Measurements from ENCODE around the gene PDE8A. TPM values are rescaled to one million over a fixed set of nuclear protein-coding genes. Genes with fewer than 3 reads are reported as not detected.

Gene PDE8A
- total and polyA plus RNA-seq, 4 donors = 11.2 to 47.5 (median 16.6) TPM

DNA sequence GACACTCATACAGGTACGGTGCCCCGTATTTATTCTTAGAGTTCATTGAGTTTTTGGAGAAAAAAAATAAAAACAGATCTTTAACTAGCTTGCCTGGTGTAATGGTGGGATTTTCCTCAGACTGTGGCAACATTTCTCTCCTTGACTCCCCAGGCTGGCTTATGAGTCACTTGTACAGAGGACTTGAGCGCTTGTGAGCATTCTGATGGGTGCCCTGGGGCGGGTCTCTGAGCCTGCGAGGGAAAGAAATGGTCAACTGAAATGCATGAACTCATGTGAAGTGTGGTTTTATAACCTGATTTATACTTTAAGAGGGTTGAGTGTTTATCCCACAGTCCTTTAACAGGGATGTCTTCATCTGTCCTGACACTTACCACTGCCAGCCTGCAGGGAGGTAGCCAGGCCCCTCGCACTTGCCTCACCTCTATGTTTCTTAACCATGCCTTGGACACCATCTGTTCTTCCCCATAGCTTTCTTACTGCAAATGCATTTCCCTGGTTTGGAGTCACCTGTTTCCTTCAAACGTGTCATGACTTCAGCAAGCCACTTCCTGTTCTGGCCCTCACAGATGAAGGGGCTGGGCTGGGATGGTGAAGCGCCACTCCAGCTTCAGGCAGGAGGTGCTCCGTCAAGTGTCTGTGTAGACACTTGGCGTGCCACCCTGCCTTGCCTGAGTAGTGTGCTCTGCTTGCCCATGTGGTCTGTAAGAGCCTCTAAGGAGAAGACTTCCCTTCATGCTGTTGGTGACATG, 118.7 kb downstream of the PDE8A start:
- no peak overlapping the region for H3K4me3 ChIP-seq (ENCODE audit: low read depth in 1 of 3, low read length in 3 of 3)
- no peak for TF ChIP-seq YY1 (IDR thresholded peaks at IDR 0.05)
- TF ChIP-seq, protein P1, sequence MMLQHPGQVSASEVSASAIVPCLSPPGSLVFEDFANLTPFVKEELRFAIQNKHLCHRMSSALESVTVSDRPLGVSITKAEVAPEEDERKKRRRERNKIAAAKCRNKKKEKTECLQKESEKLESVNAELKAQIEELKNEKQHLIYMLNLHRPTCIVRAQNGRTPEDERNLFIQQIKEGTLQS (IDR thresholded peaks at IDR 0.05) = no peak
- TF ChIP-seq, protein P2, sequence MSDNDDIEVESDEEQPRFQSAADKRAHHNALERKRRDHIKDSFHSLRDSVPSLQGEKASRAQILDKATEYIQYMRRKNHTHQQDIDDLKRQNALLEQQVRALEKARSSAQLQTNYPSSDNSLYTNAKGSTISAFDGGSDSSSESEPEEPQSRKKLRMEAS (IDR thresholded peaks at IDR 0.05) = no peak
- TF ChIP-seq EGR1 (IDR thresholded peaks at IDR 0.05; ENCODE audit: low read depth in 2 of 2) = no peak
- TF ChIP-seq NR2F2 (IDR thresholded peaks at IDR 0.05) = no peak
- no peak for TF ChIP-seq RXRA (IDR thresholded peaks at IDR 0.05)
- TF ChIP-seq TAF1 (conservative IDR thresholded peaks at IDR 0.05) = no peak
- WGBS = 83% methylated on average over 10 of the region's 10 CpGs
- no peak overlapping the region for H3K9ac ChIP-seq (ENCODE audit: low read depth in 1 of 2, low read length in 2 of 2)
- H3K9me3 ChIP-seq (ENCODE audit: control insufficient read depth in 4 of 4, low read length in 3 of 4) = no peaks in the 10 kb centered on the region
- no peaks in the 10 kb centered on the region for H3K27me3 ChIP-seq (ENCODE audit: control insufficient read depth in 4 of 4, insufficient read depth in 4 of 4, low read length in 3 of 4)
- no peak for DNase-seq (ENCODE audit: low spot score)
- no peaks in the 10 kb centered on the region for H3K4me1 ChIP-seq (ENCODE audit: control insufficient read depth in 4 of 4, insufficient read depth in 4 of 4, low read length in 3 of 4)
- H3K27ac ChIP-seq (ENCODE audit: low read depth in 1 of 2, low read length in 2 of 2) = no peak overlapping the region
- peaks cover 0 to 32% (median 15%) of the 10 kb centered on the region in 4 donors for H3K36me3 ChIP-seq (ENCODE audit: control insufficient read depth in 4 of 4, insufficient read depth in 3 of 4, low read depth in 1 of 4, low read length in 3 of 4)

DNA sequence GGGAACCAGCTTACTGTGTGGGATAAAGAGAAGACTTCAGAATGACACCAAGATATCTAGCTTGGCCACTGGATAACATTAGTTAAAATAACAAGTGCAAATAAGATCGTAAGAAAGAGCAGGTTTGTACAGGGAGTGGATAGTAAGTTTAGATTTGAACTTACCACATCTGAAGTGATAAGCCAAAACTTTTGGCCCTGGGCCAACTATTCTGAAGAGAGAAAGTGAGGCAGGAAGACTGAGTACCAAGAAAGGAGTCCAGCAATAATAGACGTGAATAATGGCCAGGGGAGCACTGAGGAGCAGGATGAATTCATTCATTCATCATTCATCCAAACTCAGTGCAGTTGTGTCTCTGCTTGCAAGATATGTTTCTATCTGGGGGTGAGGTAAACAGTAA, 122.9 kb downstream of the PDE8A start:
- TF ChIP-seq RAD21 (IDR thresholded peaks at IDR 0.05) (no peak), TAF1 (conservative IDR thresholded peaks at IDR 0.05) (no peak), GABPA (IDR thresholded peaks at IDR 0.05 in 1 of 2, conservative IDR thresholded peaks at IDR 0.05 in 1 of 2) (no peak), RXRA (IDR thresholded peaks at IDR 0.05) (no peak), SP1 (IDR thresholded peaks at IDR 0.05) (no peak), FOXA2 (IDR thresholded peaks at IDR 0.05) (no peak), FOXA1 (IDR thresholded peaks at IDR 0.05) (no peak), JUND (IDR thresholded peaks at IDR 0.05) (no peak)
- TF ChIP-seq, protein P1 (IDR thresholded peaks at IDR 0.05) = no peak
- Histone ChIP-seq H3K36me3 (ENCODE audit: control insufficient read depth in 4 of 4, insufficient read depth in 3 of 4, low read depth in 1 of 4, low read length in 3 of 4) (peaks cover 0 to 31% (median 10%) of the 10 kb centered on the region in 4 donors), H3K9me3 (ENCODE audit: control insufficient read depth in 4 of 4, low read length in 3 of 4) (no peaks in the 10 kb centered on the region), H3K9ac (ENCODE audit: low read depth in 1 of 2, low read length in 2 of 2) (no peak overlapping the region), H3K27ac (ENCODE audit: low read depth in 1 of 2, low read length in 2 of 2) (no peak overlapping the region), H3K4me1 (ENCODE audit: control insufficient read depth in 4 of 4, insufficient read depth in 4 of 4, low read length in 3 of 4) (no peaks in the 10 kb centered on the region), H3K27me3 (ENCODE audit: control insufficient read depth in 4 of 4, insufficient read depth in 4 of 4, low read length in 3 of 4) (no peaks in the 10 kb centered on the region), H3K4me3 (ENCODE audit: low read depth in 1 of 3, low read length in 3 of 3) (no peak overlapping the region)
- DNase-seq (ENCODE audit: low spot score) = no peak
- WGBS = 82% methylated on average over 2 of the region's 2 CpGs

DNA sequence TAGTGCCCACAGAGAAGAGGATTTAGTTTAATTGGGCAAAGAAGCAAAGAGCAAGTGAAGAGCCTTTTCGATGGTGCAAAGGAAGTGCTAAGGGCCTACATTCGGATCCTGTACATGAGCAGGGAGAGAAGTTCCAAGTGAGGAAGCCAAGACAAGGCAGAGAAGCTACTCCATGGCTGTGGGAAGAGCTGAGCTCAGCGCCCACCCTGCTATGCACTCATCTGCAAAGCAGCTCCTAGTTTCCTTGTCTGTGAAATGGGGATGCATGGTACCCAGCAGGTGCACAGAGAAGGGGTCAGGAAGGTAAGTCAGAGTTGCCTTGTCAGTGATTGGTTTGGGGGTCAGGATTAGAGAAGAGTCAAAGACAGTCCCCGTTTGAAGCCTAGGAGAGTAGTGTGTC, 126.5 kb downstream of the PDE8A start:
- H3K36me3 ChIP-seq (ENCODE audit: control insufficient read depth in 4 of 4, insufficient read depth in 3 of 4, low read depth in 1 of 4, low read length in 3 of 4) = peaks cover 0 to 21% (median 8%) of the 10 kb centered on the region in 4 donors
- H3K9ac ChIP-seq (ENCODE audit: low read depth in 1 of 2, low read length in 2 of 2) = no peak overlapping the region
- no peaks in the 10 kb centered on the region for H3K4me1 ChIP-seq (ENCODE audit: control insufficient read depth in 4 of 4, insufficient read depth in 4 of 4, low read length in 3 of 4)
- H3K4me3 ChIP-seq (ENCODE audit: low read depth in 1 of 3, low read length in 3 of 3) = no peak overlapping the region
- no peaks in the 10 kb centered on the region for H3K9me3 ChIP-seq (ENCODE audit: control insufficient read depth in 4 of 4, low read length in 3 of 4)
- DNase-seq (ENCODE audit: low spot score) = no peak
- no peak overlapping the region for H3K27ac ChIP-seq (ENCODE audit: low read depth in 1 of 2, low read length in 2 of 2)
- 95% methylated on average over 4 of the region's 4 CpGs for WGBS
- H3K27me3 ChIP-seq (ENCODE audit: control insufficient read depth in 4 of 4, insufficient read depth in 4 of 4, low read length in 3 of 4) = no peaks in the 10 kb centered on the region
- TF ChIP-seq NR2F2 (IDR thresholded peaks at IDR 0.05) = no peak
- no peak for TF ChIP-seq SP1 (IDR thresholded peaks at IDR 0.05)
- TF ChIP-seq, protein P1 (IDR thresholded peaks at IDR 0.05) = no peak
- TF ChIP-seq YY1 (IDR thresholded peaks at IDR 0.05) = no peak
- TF ChIP-seq JUND (IDR thresholded peaks at IDR 0.05) = no peak
- TF ChIP-seq GABPA (IDR thresholded peaks at IDR 0.05 in 1 of 2, conservative IDR thresholded peaks at IDR 0.05 in 1 of 2) = no peak
- TF ChIP-seq, protein P3, sequence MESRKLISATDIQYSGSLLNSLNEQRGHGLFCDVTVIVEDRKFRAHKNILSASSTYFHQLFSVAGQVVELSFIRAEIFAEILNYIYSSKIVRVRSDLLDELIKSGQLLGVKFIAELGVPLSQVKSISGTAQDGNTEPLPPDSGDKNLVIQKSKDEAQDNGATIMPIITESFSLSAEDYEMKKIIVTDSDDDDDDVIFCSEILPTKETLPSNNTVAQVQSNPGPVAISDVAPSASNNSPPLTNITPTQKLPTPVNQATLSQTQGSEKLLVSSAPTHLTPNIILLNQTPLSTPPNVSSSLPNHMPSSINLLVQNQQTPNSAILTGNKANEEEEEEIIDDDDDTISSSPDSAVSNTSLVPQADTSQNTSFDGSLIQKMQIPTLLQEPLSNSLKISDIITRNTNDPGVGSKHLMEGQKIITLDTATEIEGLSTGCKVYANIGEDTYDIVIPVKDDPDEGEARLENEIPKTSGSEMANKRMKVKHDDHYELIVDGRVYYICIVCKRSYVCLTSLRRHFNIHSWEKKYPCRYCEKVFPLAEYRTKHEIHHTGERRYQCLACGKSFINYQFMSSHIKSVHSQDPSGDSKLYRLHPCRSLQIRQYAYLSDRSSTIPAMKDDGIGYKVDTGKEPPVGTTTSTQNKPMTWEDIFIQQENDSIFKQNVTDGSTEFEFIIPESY (IDR thresholded peaks at IDR 0.05) = no peak
- TF ChIP-seq, protein P4, sequence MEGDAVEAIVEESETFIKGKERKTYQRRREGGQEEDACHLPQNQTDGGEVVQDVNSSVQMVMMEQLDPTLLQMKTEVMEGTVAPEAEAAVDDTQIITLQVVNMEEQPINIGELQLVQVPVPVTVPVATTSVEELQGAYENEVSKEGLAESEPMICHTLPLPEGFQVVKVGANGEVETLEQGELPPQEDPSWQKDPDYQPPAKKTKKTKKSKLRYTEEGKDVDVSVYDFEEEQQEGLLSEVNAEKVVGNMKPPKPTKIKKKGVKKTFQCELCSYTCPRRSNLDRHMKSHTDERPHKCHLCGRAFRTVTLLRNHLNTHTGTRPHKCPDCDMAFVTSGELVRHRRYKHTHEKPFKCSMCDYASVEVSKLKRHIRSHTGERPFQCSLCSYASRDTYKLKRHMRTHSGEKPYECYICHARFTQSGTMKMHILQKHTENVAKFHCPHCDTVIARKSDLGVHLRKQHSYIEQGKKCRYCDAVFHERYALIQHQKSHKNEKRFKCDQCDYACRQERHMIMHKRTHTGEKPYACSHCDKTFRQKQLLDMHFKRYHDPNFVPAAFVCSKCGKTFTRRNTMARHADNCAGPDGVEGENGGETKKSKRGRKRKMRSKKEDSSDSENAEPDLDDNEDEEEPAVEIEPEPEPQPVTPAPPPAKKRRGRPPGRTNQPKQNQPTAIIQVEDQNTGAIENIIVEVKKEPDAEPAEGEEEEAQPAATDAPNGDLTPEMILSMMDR (IDR thresholded peaks at IDR 0.05; ENCODE audit: low read depth, low read length, missing input control) = no peak
- TF ChIP-seq HNF4G (IDR thresholded peaks at IDR 0.05) = no peak
- TF ChIP-seq FOXA2 (IDR thresholded peaks at IDR 0.05) = no peak
- TF ChIP-seq, protein P2 (IDR thresholded peaks at IDR 0.05) = no peak
- no peak for TF ChIP-seq RXRA (IDR thresholded peaks at IDR 0.05)
- TF ChIP-seq RAD21 (IDR thresholded peaks at IDR 0.05) = no peak
- TF ChIP-seq, protein P5, sequence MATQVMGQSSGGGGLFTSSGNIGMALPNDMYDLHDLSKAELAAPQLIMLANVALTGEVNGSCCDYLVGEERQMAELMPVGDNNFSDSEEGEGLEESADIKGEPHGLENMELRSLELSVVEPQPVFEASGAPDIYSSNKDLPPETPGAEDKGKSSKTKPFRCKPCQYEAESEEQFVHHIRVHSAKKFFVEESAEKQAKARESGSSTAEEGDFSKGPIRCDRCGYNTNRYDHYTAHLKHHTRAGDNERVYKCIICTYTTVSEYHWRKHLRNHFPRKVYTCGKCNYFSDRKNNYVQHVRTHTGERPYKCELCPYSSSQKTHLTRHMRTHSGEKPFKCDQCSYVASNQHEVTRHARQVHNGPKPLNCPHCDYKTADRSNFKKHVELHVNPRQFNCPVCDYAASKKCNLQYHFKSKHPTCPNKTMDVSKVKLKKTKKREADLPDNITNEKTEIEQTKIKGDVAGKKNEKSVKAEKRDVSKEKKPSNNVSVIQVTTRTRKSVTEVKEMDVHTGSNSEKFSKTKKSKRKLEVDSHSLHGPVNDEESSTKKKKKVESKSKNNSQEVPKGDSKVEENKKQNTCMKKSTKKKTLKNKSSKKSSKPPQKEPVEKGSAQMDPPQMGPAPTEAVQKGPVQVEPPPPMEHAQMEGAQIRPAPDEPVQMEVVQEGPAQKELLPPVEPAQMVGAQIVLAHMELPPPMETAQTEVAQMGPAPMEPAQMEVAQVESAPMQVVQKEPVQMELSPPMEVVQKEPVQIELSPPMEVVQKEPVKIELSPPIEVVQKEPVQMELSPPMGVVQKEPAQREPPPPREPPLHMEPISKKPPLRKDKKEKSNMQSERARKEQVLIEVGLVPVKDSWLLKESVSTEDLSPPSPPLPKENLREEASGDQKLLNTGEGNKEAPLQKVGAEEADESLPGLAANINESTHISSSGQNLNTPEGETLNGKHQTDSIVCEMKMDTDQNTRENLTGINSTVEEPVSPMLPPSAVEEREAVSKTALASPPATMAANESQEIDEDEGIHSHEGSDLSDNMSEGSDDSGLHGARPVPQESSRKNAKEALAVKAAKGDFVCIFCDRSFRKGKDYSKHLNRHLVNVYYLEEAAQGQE (IDR thresholded peaks at IDR 0.05) = no peak
